GM18909 (cell line): ENCODE measurements around the gene HSD17B12.

Experiments used
- ATAC-seq: cut with Tn5 transposase; IDR thresholded peaks from one replicate; pipeline ENCODE4 v1.9.1; 2021; ENCODE audit warnings: mild to moderate bottlenecking; ENCODE audit not compliant: unreplicated experiment, poor library complexity

The HSD17B12 gene

GRCh38 chr11:43789700-43790443, 109.3 kb downstream of the HSD17B12 start:
- ATAC-seq: no peak

- no peak for ATAC-seq
These were observed 109.9 kb downstream of the HSD17B12 start for GRCh38 chr11:43790444-43790794.

- no peak for ATAC-seq
These were observed 116.8 kb downstream of the HSD17B12 start for GRCh38 chr11:43797337-43797736.

GRCh38 chr11:43797866-43798265, 117.3 kb downstream of the HSD17B12 start:
- ATAC-seq: no peak

- no peak for ATAC-seq
These were observed 122.0 kb downstream of the HSD17B12 start for GRCh38 chr11:43802509-43802908.

- no peak for ATAC-seq
These were observed 123.2 kb downstream of the HSD17B12 start for GRCh38 chr11:43803766-43804165.

GRCh38 chr11:43806976-43807375, 126.4 kb downstream of the HSD17B12 start:
- no peak for ATAC-seq

GRCh38 chr11:43810929-43811596, 130.5 kb downstream of the HSD17B12 start:
- no peak for ATAC-seq

- no peak for ATAC-seq
These were observed 131.9 kb downstream of the HSD17B12 start for GRCh38 chr11:43812471-43812870.

GRCh38 chr11:43818220-43818619, 137.7 kb downstream of the HSD17B12 start:
- ATAC-seq: no peak

- ATAC-seq: no peak
These were observed 139.4 kb downstream of the HSD17B12 start for GRCh38 chr11:43819926-43820325.

GRCh38 chr11:43823316-43823715, 142.8 kb downstream of the HSD17B12 start:
- ATAC-seq: no peak

- no peak for ATAC-seq
These were observed 143.3 kb downstream of the HSD17B12 start for GRCh38 chr11:43823851-43824250.

- no peak for ATAC-seq
These were observed 144.8 kb downstream of the HSD17B12 start for GRCh38 chr11:43825217-43825816.

GRCh38 chr11:43830928-43831440, 150.4 kb downstream of the HSD17B12 start:
- ATAC-seq: no peak

- no peak for ATAC-seq
These were observed 152.0 kb downstream of the HSD17B12 start for GRCh38 chr11:43832536-43832935.

GRCh38 chr11:43833657-43834073, 153.1 kb downstream of the HSD17B12 start:
- ATAC-seq: no peak

- ATAC-seq: no peak
These were observed 153.7 kb downstream of the HSD17B12 start for GRCh38 chr11:43834286-43834685.

- ATAC-seq: no peak
These were observed 154.6 kb downstream of the HSD17B12 start for GRCh38 chr11:43835104-43835503.

GRCh38 chr11:43837879-43838278, 157.3 kb downstream of the HSD17B12 start:
- no peak for ATAC-seq

- ATAC-seq: no peak
These were observed 161.5 kb downstream of the HSD17B12 start for GRCh38 chr11:43842021-43842420.
